ENCODE measurements around the gene ZC3H10. TPM values are rescaled to one million over a fixed set of nuclear protein-coding genes. Genes with fewer than 3 reads are reported as not detected.

Gene ZC3H10
- total and polyA plus RNA-seq, 2 of the 13 experiments (the other 11 are each of a cell fraction or from before 2014, with no cell fraction given): 0.70 to 2.3 TPM

- no peak for TF ChIP-seq LCORL (IDR thresholded peaks at IDR 0.05)
- peak; percentile 78 for TF ChIP-seq LCORL (CRISPR knock-in tag; IDR thresholded peaks at IDR 0.05)
- TF ChIP-seq ZFAT (CRISPR knock-in tag; conservative IDR thresholded peaks at IDR 0.05): no peak
- no peak for TF ChIP-seq ZNF407 (CRISPR knock-in tag; IDR thresholded peaks at IDR 0.05; ENCODE audit: not compliant biosample characterization)
- no peak for TF ChIP-seq TEF (CRISPR knock-in tag; IDR thresholded peaks at IDR 0.05)
- peak; percentile 23; the same call in 1 of the 2 replicates for TF ChIP-seq POGZ (CRISPR knock-in tag; IDR thresholded peaks at IDR 0.05)
- TF ChIP-seq ZNF589 (CRISPR knock-in tag; conservative IDR thresholded peaks at IDR 0.05): no peak
- 0 out of 2 replicates have a peak, but pooled peaks have one; percentile 35 for TF ChIP-seq ZNF331 (CRISPR knock-in tag; IDR thresholded peaks at IDR 0.05)
- 0 out of 2 replicates have a peak, but pooled peaks have one; percentile 58 for TF ChIP-seq ZNF12 (CRISPR knock-in tag; IDR thresholded peaks at IDR 0.05)
- no peak for TF ChIP-seq HNRNPLL (IDR thresholded peaks at IDR 0.05; ENCODE audit: low read depth, low read length, poor library complexity, severe bottlenecking)
- TF ChIP-seq PRPF4 (IDR thresholded peaks at IDR 0.05; ENCODE audit: low read depth, low read length, poor library complexity, severe bottlenecking): no peak
- no peak for TF ChIP-seq FOXA1 (IDR thresholded peaks at IDR 0.05)
- no peak for TF ChIP-seq FOXA1 (CRISPR knock-in tag; IDR thresholded peaks at IDR 0.05)
- TF ChIP-seq ZNF672 (CRISPR knock-in tag; IDR thresholded peaks at IDR 0.05): no peak
- TF ChIP-seq ZNF564 (CRISPR knock-in tag; IDR thresholded peaks at IDR 0.05): no peak
- peak; percentile 29; the same call in 1 of the 2 replicates for TF ChIP-seq KAT8 (CRISPR knock-in tag; IDR thresholded peaks at IDR 0.05)
- peak; percentile 48; the same call in 1 of the 2 replicates for TF ChIP-seq TFDP1 (CRISPR knock-in tag; IDR thresholded peaks at IDR 0.05; ENCODE audit: borderline replicate concordance)
- TF ChIP-seq ZNF160 (CRISPR knock-in tag; IDR thresholded peaks at IDR 0.05): no peak
- no peak for TF ChIP-seq FOSL2 (CRISPR knock-in tag; IDR thresholded peaks at IDR 0.05)
- peak; percentile 19; the same call in 1 of the 2 replicates for TF ChIP-seq CEBPB (IDR thresholded peaks at IDR 0.05; ENCODE audit: borderline replicate concordance, low read depth, low read length)
- peak; percentile 19 for TF ChIP-seq YY1 (IDR thresholded peaks at IDR 0.05; ENCODE audit: insufficient read depth, insufficient replicate concordance, low read depth, low read length)
- no peak for TF ChIP-seq FOXK1 (CRISPR knock-in tag; IDR thresholded peaks at IDR 0.05; ENCODE audit: borderline replicate concordance, low read depth)
- TF ChIP-seq ZNF260 (CRISPR knock-in tag; IDR thresholded peaks at IDR 0.05; ENCODE audit: borderline replicate concordance, low read depth): no peak
Measured at GRCh38 chr12:56119361-56119796, 1.3 kb downstream of the ZC3H10 start (continued).

All from HepG2 (cell line).